ENCODE results near the gene SLC6A9.
A peak's percentile ranks its signal among the peaks of the same experiment; 100 is the strongest.

Gene SLC6A9

GRCh38 chr1:44031252-44032169, at the start of gene SLC6A9:
Gene SLC6A9 (minus strand): TSS chr1:44031462. CDS start chr1:44024277, 7,185 bp downstream.
- DNase-seq (ENCODE audit: low read depth in 2 of 2), result peak; percentile 77 to 78

GRCh38 chr1:44079566-44079965, 48.3 kb upstream of the SLC6A9 start:
- no peak for DNase-seq (ENCODE audit: low read depth in 2 of 2)

- no peak for DNase-seq (ENCODE audit: low read depth in 2 of 2)
These were observed 46.8 kb upstream of the SLC6A9 start for GRCh38 chr1:44078104-44078503.

DNA sequence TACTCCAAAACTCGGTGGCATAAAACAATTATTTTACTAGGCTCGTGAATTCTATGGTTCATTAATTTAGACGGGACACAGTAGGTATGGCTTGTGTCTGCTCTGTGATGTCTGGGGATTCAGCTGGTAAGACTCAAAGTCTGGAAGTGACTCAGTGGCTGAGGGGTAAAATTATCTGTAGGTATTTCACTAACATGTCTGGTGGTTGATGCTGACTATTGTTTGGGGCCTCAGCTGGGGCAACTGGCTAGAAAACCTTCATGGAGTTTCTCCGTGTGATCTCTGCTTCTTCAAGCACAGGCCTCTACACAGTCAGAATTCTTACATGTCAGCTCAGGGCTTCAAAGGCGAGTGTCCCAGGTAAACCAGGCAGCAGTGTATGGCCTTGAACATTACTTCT, 46.2 kb upstream of the SLC6A9 start:
- no peak for DNase-seq (ENCODE audit: low read depth in 2 of 2)

- no peak for DNase-seq (ENCODE audit: low read depth in 2 of 2)
These were observed 44.8 kb upstream of the SLC6A9 start for GRCh38 chr1:44076066-44076465.

DNA sequence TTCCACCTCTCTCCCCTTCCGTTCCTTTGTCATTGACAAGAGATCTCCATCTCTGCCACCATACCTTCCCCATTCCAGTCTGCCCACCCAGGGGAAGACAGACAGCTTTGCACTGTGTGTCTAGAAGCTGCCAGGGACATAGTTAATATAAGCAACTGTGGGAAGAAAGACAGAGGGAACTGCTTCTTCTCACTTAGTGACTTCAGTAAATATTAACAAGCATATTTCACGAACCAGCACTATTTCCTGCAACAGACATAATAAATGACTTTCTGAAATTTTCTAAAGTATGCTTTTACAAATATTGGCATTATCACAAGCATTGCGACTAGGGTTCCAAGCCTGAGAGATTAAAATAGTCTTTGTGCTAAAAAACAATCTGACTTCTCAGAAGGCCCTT, 43.2 kb upstream of the SLC6A9 start:
- DNase-seq (ENCODE audit: low read depth in 2 of 2), result no peak

GRCh38 chr1:44073528-44073927, 42.3 kb upstream of the SLC6A9 start:
- no peak for DNase-seq (ENCODE audit: low read depth in 2 of 2)

GRCh38 chr1:44072821-44073220, 41.6 kb upstream of the SLC6A9 start:
- no peak for DNase-seq (ENCODE audit: low read depth in 2 of 2)

DNA sequence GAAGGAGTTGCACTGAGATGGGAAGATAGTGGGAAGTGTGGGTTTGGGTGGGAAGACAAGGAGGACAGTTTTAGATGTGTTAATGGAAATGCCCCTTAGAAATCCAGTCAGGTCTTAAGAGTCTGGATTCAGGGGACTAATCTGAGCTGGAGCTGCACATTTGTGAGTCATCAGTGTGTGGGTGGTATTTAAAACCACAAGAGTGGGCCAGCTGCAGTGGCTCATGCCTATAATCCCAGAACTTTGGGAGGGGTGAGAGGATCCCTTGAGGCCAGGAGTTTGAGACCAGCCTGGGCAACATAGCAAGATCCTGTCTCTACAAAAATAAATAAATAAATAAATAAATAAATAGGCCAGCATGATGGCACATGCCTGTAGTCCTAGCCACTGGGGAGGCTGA, 40.9 kb upstream of the SLC6A9 start:
- peak; percentile 75 for DNase-seq (ENCODE audit: low read depth in 2 of 2)

GRCh38 chr1:44071461-44071860, 40.2 kb upstream of the SLC6A9 start:
- DNase-seq (ENCODE audit: low read depth in 2 of 2), result no peak

- no peak for DNase-seq (ENCODE audit: low read depth in 2 of 2)
These were observed 37.2 kb upstream of the SLC6A9 start for GRCh38 chr1:44068442-44068921.

DNA sequence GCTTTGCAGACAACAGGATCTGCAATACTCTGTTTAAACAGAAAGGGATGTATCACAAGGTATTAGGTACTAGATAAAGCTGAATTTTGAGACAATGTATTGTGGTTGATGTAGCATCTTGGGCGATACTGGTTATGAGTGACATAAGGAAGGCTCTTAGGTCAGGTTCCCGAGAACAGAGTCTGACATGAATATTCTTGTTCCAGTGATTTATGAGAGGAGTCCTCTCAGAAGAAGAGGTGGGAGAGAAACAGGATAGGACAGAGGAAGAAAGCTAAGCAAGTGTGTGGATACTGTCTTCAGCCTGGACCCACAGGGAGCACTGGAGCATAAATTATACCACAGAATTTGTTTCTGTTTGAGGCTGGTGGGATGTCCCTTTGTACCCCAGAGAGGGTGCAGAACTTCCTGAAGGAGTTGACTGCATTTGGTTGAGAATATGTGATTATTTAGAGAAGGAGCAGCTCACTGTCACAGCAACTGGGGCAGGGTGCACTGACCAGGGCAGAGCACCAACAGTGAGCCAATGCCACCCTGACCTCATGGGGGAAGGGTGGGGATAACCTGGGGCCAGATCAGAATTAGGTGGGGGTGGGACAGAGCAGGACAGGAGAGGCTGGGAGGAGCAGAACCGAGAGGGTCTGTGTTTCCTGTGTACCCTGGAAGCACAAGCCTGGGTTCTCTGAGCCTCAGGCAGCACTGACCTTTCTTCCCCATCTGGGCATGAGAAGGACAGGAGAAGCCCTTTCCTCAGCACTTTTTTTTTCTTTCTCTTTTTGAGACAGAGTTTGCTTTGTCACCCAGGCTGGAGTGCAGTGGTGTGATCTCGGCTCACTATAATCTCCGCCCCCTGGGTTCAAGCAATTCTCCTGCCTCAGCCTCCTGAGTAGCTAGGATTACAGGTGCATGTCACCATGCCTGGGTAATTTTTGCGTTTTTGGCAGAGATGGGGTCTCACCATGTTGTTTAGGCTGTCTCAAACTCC, 36.3 kb upstream of the SLC6A9 start:
- DNase-seq (ENCODE audit: low read depth in 2 of 2), result no peak

DNA sequence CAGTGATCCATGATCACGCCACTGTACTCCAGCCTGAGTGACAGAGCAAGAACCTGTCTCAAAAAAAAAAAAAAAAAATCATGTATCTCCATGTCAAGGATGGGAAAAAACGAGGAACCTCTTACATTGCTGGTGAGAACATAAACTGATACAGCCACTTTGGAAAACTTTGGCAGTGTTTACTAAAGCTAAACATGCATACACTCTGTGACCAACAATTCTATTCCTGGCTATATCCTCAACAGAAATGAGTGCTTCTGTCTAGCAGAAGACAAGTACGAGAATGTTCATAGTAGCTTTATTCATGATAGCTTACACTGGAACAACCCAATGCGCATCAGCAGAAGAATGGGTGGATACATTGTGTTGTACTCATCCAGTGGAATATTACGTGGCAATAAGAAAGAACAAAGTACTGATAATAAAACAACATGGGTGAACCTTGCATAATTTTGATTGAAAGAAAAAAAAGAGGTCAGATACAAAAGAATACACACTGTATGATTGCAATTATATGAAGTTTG, 31.5 kb upstream of the SLC6A9 start:
- DNase-seq (ENCODE audit: low read depth in 2 of 2), result no peak

GRCh38 chr1:44061857-44062256, 30.6 kb upstream of the SLC6A9 start:
- DNase-seq (ENCODE audit: low read depth in 2 of 2), result no peak

DNA sequence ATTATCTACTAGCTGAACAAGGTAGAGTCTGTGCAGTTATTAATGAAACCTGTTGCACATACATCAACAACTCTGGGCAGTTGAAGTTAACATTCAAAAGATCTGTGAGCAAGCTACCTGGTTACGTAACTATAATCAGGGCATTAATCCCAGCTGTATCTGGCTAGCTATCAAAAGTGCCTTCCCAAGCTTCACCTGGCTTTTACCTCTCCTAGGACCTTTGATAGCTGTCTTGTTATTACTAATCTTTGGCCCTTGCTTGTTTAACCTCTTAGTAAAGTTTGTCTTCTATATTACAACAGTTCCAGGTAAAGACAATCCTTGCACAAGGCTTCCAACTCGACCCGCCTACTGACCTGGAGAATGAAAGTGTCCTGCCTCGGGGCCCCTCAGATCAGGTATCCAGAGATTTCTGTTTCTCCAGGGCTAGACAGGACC, 29.6 kb upstream of the SLC6A9 start:
- no peak for DNase-seq (ENCODE audit: low read depth in 2 of 2)

DNA sequence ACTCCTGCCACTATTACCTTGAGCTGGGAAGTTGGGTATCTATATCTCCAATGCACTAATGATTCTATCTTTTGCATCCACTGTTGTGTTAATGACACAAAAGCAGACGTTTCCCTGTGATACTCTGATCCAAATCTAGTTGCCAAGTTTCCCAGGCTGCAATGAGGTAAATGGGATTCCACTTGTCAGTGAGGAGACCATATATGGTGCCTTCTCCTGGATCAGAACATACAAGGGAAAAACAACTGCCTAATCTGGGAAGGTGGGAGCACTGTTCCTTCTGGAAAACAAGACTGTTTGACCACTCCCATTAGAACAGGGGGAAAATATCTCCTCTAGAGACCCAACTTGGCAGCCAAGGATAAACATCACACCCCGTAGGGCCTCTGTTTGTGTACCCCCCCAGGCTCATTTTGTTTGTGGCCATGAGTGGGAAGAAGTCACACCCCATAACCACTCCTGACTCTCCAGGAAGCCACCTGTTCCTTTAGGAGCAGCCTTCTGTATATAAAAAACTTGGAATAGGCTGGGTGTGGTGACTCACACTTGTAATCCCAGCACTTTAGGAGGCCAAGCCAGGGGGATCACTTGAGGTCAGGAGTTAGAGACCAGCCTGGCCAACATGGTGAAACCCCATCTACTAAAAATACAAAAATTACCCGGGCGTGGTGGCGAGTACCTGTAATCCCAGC, 28.5 kb upstream of the SLC6A9 start:
- no peak for DNase-seq (ENCODE audit: low read depth in 2 of 2)

GRCh38 chr1:44059212-44059611, 27.9 kb upstream of the SLC6A9 start:
- no peak for DNase-seq (ENCODE audit: low read depth in 2 of 2)

DNA sequence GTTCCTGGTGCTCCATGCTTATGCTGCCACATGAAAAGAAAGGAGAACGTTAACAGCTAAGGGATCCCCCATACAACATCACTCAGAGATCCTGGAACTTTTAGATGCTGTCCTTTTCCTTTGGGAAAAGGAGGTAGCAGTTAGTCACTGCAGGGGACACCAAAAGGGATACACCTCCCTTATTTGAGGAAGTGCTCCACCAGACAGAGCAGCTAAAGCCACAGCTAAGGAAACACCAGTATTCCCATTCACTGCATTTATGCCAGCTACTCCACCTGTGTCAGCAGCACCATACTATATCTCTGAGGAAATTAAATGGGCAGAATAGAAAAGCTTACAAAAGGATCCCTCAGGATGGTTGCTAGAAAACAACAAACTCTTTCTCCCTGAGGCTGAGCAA, 26.0 kb upstream of the SLC6A9 start:
- DNase-seq (ENCODE audit: low read depth in 2 of 2), result no peak

DNA sequence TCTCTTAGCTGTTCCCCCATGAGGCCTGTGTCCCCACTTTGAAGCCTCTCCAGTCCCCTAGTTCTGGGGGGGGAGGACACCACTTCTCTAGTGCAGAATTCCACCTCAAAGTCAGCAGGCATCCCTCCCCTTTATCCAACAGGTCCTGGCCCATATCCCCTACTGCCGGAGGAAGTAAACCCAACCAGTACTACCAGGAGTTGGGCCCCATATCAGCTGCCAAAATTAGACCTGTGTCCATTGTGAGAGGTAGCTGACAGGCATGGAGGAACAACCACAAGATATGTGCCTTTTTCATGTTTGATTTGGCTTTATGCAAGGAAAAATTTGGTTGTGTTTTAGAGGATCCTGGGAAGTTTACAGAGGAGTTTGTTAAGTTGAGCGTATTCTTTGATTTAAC, 22.1 kb upstream of the SLC6A9 start:
- no peak for DNase-seq (ENCODE audit: low read depth in 2 of 2)

DNA sequence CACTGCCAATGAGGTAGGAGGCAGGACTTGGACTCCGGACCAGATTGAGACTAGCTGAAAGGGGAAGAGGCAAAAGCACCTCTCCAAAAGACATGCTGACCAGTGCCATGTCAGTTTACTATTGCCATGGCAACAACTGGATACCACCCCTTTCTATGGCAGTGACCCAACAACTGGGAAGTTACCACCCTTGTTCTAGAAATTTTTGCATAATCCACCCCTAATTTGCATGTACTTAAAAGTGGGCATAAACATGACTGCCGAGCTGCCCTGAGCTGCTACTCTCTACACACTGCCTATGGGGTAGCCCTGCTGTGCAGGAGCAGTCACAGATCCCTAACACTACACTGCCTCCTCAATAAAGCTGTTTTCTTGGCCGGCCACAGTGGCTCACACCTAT, 19.0 kb upstream of the SLC6A9 start:
- DNase-seq (ENCODE audit: low read depth in 2 of 2), result no peak

DNA sequence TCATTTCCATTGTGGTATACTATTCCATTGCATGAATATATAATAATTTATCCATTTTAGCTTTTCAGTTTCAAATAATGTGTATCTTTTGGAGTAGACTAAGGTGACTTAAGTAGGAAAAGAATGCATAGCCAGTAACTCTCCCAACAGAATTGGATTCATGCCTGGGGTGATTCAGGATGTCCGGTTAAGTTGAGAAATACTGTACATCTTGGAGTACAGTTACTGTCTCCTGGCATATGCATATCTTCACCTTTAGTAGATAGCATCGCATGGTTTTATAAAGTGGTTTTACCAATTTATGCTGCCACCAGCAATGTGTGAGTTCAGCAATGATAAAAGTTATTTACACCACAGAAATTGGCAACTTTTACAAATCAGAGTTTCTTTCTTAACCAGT, 18.6 kb upstream of the SLC6A9 start:
- peak; percentile 88 to 90 for DNase-seq (ENCODE audit: low read depth in 2 of 2)
